OCI-LY1 (cell line): ENCODE results near the gene BACH2.

ENCODE experiments used
- H2AFZ ChIP-seq: fragments of 200-600 bp; sonication (generic), shearing (Covaris generic); 2 replicates; pipeline ENCODE4 v1.6.0; 2014; ENCODE audit warnings: antibody characterized with exemption, mild to moderate bottlenecking, low read length
- H3F3A ChIP-seq: fragments of 200-600 bp; sonication (generic), shearing (Covaris generic); 2 replicates; pipeline ENCODE4 v1.6.0; 2014; ENCODE audit warnings: mild to moderate bottlenecking, antibody characterized with exemption, low read length, moderate library complexity; ENCODE audit not compliant: insufficient read depth
- H3K27ac ChIP-seq: fragments of 200-600 bp; sonication (generic); 2 replicates; pipeline ENCODE4 v1.5.1; 2014; ENCODE audit warnings: low read length, mixed run types, mild to moderate bottlenecking, low read depth; ENCODE audit not compliant: poor library complexity, severe bottlenecking
- H3K27me3 ChIP-seq: fragments of 200-600 bp; sonication (generic); 2 replicates; pipeline ENCODE4 v1.6.0; 2014; ENCODE audit warnings: antibody characterized with exemption, mild to moderate bottlenecking, low read length, moderate library complexity; ENCODE audit not compliant: insufficient read depth
- H3K36me3 ChIP-seq: fragments of 200-600 bp; sonication (generic); 2 replicates; pipeline ENCODE4 v1.6.1; 2014; ENCODE audit warnings: mild to moderate bottlenecking, antibody characterized with exemption, low read length, moderate library complexity, mixed read lengths; ENCODE audit not compliant: insufficient read depth
- H3K4me1 ChIP-seq: fragments of 200-600 bp; sonication (generic); 2 replicates; pipeline ENCODE4 v1.5.1; 2014; ENCODE audit warnings: mild to moderate bottlenecking, low read length, moderate library complexity; ENCODE audit not compliant: insufficient read depth, severe bottlenecking
- H3K4me2 ChIP-seq: fragments of 200-600 bp; sonication (generic), shearing (Covaris generic); 2 replicates; pipeline ENCODE4 v1.6.1; 2014; ENCODE audit warnings: low read length
- H3K4me3 ChIP-seq: fragments of 200-600 bp; sonication (generic); 2 replicates; pipeline ENCODE4 v1.5.1; 2014; ENCODE audit warnings: low read length, low read depth, mild to moderate bottlenecking, mixed read lengths; ENCODE audit not compliant: poor library complexity, severe bottlenecking
- H3K79me2 ChIP-seq: fragments of 200-600 bp; shearing (Covaris generic); 2 replicates; pipeline ENCODE4 v1.6.1; 2016; ENCODE audit warnings: mixed run types, low read length, mixed read lengths; ENCODE audit not compliant: insufficient read depth
- H3K9ac ChIP-seq: fragments of 200-600 bp; sonication (generic), shearing (Covaris generic); 2 replicates; pipeline ENCODE4 v1.6.1; 2014; ENCODE audit warnings: mild to moderate bottlenecking, low read length, mixed read lengths
- H3K9me2 ChIP-seq: fragments of 200-600 bp; sonication (generic), shearing (Covaris generic); 2 replicates; pipeline ENCODE4 v1.6.1; 2014; ENCODE audit warnings: low read depth, mild to moderate bottlenecking, low read length, mixed read lengths
- H3K9me3 ChIP-seq: fragments of 200-600 bp; shearing (Covaris generic); 2 replicates; pipeline ENCODE4 v1.6.1; 2014; ENCODE audit warnings: low read length, mixed read lengths
- H4K20me1 ChIP-seq: fragments of 200-600 bp; sonication (generic), shearing (Covaris generic); 2 replicates; pipeline ENCODE4 v1.6.0; 2016; ENCODE audit warnings: mild to moderate bottlenecking, low read length; ENCODE audit not compliant: insufficient read depth
- CTCF ChIP-seq: fragments of 200-600 bp; sonication (generic), shearing (Covaris generic); IDR thresholded peaks from 2 replicates; pipeline ENCODE4 v1.5.1; 2017; ENCODE audit warnings: mild to moderate bottlenecking, antibody characterized with exemption, low read length, moderate library complexity, mixed read lengths
- EZH2 ChIP-seq: fragments of 200-600 bp; sonication (generic), shearing (Covaris generic); IDR thresholded peaks from 2 replicates; pipeline ENCODE4 v1.8.0; 2017; ENCODE audit warnings: borderline replicate concordance, mixed run types, mild to moderate bottlenecking, antibody characterized with exemption, low read length, moderate library complexity, mixed read lengths

BACH2 gene

GRCh38 chr6:90154755-90155470, 141.7 kb downstream of the BACH2 start:
- Histone ChIP-seq H3K9ac (no peak overlapping the region), H3K9me2 (no peaks in the 10 kb centered on the region), H3K4me3 (no peak overlapping the region), H3F3A (no peaks in the 10 kb centered on the region), H3K27me3 (no peaks in the 10 kb centered on the region), H3K27ac (peak overlapping the region; percentile 30), H3K9me3 (no peaks in the 10 kb centered on the region), H3K4me1 (peaks cover 100% of the 10 kb centered on the region), H2AFZ (no peak overlapping the region), H3K36me3 (peaks cover 47% of the 10 kb centered on the region; the same call in 1 of the 2 replicates), H3K4me2 (peak overlapping the region; percentile 26; the same call in 1 of the 2 replicates), H3K79me2 (peaks cover 100% of the 10 kb centered on the region), H4K20me1 (no peaks in the 10 kb centered on the region; the same call in 1 of the 2 replicates)
- TF ChIP-seq EZH2 (no peak), CTCF (no peak)

- Histone ChIP-seq H3K36me3 (peaks cover 48% of the 10 kb centered on the region; the same call in 1 of the 2 replicates), H4K20me1 (no peaks in the 10 kb centered on the region; the same call in 1 of the 2 replicates), H3F3A (peaks cover 4% of the 10 kb centered on the region; the same call in 1 of the 2 replicates), H3K79me2 (peaks cover 100% of the 10 kb centered on the region), H3K9me3 (no peaks in the 10 kb centered on the region), H3K9ac (no peak overlapping the region), H3K27ac (no peak overlapping the region), H3K4me3 (no peak overlapping the region), H3K27me3 (no peaks in the 10 kb centered on the region), H2AFZ (no peak overlapping the region), H3K9me2 (no peaks in the 10 kb centered on the region), H3K4me2 (no peak overlapping the region), H3K4me1 (peaks cover 100% of the 10 kb centered on the region)
- TF ChIP-seq CTCF (no peak), EZH2 (no peak)
These were observed 144.8 kb downstream of the BACH2 start for GRCh38 chr6:90151576-90152422.

DNA sequence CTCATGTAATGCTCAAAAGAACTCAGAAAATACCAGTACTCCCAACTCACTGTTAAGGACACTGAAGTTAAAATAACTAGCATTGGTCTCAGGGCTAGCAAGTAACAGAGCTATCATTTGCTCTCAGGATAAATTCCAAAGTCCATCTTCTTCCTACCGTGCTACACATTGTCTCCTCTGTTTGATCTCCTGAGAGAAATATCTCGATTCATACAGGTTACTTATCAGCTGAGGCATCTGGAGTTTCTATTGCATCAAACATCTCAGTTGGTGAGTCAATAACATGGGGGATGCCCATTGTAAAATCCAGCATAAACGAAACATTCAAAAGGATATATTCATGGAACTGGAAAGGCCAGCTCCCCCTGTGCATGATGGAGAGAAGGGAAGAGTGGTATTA, 147.4 kb downstream of the BACH2 start:
- peaks cover 53% of the 10 kb centered on the region; the same call in 1 of the 2 replicates for H3K36me3 ChIP-seq
- H3K4me1 ChIP-seq = peaks cover 97% of the 10 kb centered on the region
- H3K27me3 ChIP-seq = no peaks in the 10 kb centered on the region
- no peaks in the 10 kb centered on the region; the same call in 1 of the 2 replicates for H4K20me1 ChIP-seq
- H3K27ac ChIP-seq = peak overlapping the region; percentile 74
- H3K4me3 ChIP-seq = no peak overlapping the region
- H3K9me2 ChIP-seq = no peaks in the 10 kb centered on the region
- no peaks in the 10 kb centered on the region for H3K9me3 ChIP-seq
- peaks cover 100% of the 10 kb centered on the region for H3K79me2 ChIP-seq
- no peak overlapping the region for H3K9ac ChIP-seq
- H2AFZ ChIP-seq = no peak overlapping the region
- peak overlapping the region; percentile 57; the same call in 1 of the 2 replicates for H3K4me2 ChIP-seq
- TF ChIP-seq CTCF (no peak), EZH2 (no peak)
- H3F3A ChIP-seq = peaks cover 4% of the 10 kb centered on the region; the same call in 1 of the 2 replicates
